Measurements from ENCODE around the gene SULT1E1.

SULT1E1 gene

GRCh38 chr4:69860052-69860451 is at the start of gene SULT1E1:
Gene SULT1E1 (minus strand): TSS chr4:69860145. CDS start chr4:69857644, 2,501 bp downstream.
- no peak for DNase-seq (ENCODE audit: low read depth)

GRCh38 chr4:69909195-69909594 is 49.2 kb upstream of the SULT1E1 start:
- no peak for DNase-seq (ENCODE audit: low read depth)

GRCh38 chr4:69907151-69907550 is 47.2 kb upstream of the SULT1E1 start:
- DNase-seq (ENCODE audit: low read depth): no peak

- DNase-seq (ENCODE audit: low read depth): no peak
These were observed 36.7 kb upstream of the SULT1E1 start for GRCh38 chr4:69896530-69897116.

GRCh38 chr4:69894721-69895120 is 34.8 kb upstream of the SULT1E1 start:
- no peak for DNase-seq (ENCODE audit: low read depth)

- DNase-seq (ENCODE audit: low read depth): no peak
These were observed 34.2 kb upstream of the SULT1E1 start for GRCh38 chr4:69894186-69894585.

- DNase-seq (ENCODE audit: low read depth): no peak
These were observed 28.4 kb upstream of the SULT1E1 start for GRCh38 chr4:69888336-69888735.

- no peak for DNase-seq (ENCODE audit: low read depth)
These were observed 22.2 kb upstream of the SULT1E1 start for GRCh38 chr4:69882150-69882549.

- no peak for DNase-seq (ENCODE audit: low read depth)
These were observed 21.3 kb upstream of the SULT1E1 start for GRCh38 chr4:69881173-69881773.

GRCh38 chr4:69878250-69878649 is 18.3 kb upstream of the SULT1E1 start:
- DNase-seq (ENCODE audit: low read depth): no peak

- no peak for DNase-seq (ENCODE audit: low read depth)
These were observed 17.5 kb upstream of the SULT1E1 start for GRCh38 chr4:69877453-69877852.

GRCh38 chr4:69876071-69876470 is 16.1 kb upstream of the SULT1E1 start:
- DNase-seq (ENCODE audit: low read depth): no peak

GRCh38 chr4:69875576-69875975 is 15.6 kb upstream of the SULT1E1 start:
- DNase-seq (ENCODE audit: low read depth): no peak

GRCh38 chr4:69874507-69874906 is 14.6 kb upstream of the SULT1E1 start:
- no peak for DNase-seq (ENCODE audit: low read depth)

GRCh38 chr4:69861756-69862155 is 1.8 kb upstream of the SULT1E1 start:
- DNase-seq (ENCODE audit: low read depth): no peak

- DNase-seq (ENCODE audit: low read depth): no peak
These were observed 765 bp upstream of the SULT1E1 start for GRCh38 chr4:69860521-69861298.

- no peak for DNase-seq (ENCODE audit: low read depth)
These were observed 732 bp downstream of the SULT1E1 start for GRCh38 chr4:69859140-69859685.

- DNase-seq (ENCODE audit: low read depth): no peak
These were observed 1.3 kb downstream of the SULT1E1 start for GRCh38 chr4:69858690-69859089.

- DNase-seq (ENCODE audit: low read depth): no peak
These were observed 4.1 kb downstream of the SULT1E1 start for GRCh38 chr4:69855822-69856221.

- DNase-seq (ENCODE audit: low read depth): no peak
These were observed 10.0 kb downstream of the SULT1E1 start for GRCh38 chr4:69849969-69850368.

- DNase-seq (ENCODE audit: low read depth): no peak
These were observed 10.6 kb downstream of the SULT1E1 start for GRCh38 chr4:69849297-69849696.

GRCh38 chr4:69848028-69848427 is 11.9 kb downstream of the SULT1E1 start:
- no peak for DNase-seq (ENCODE audit: low read depth)

- DNase-seq (ENCODE audit: low read depth): no peak
These were observed 16.0 kb downstream of the SULT1E1 start for GRCh38 chr4:69843932-69844331.

Data from GM04503 (cell line).